ENCODE results near the gene DLGAP5.
A peak's percentile ranks its signal among the peaks of the same experiment; 100 is the strongest.

Gene DLGAP5

GRCh38 chr14:55191203-55192053, at the start of gene DLGAP5:
TSS of gene DLGAP5 (minus strand) at chr14:55191585. CDS start at chr14:55189179, 2,406 bp downstream.
- TF ChIP-seq JUND (IDR thresholded peaks at IDR 0.05; ENCODE audit: low read depth): no peak
- DNase-seq (ENCODE audit: low read depth in 1 of 2, low spot score in 1 of 2): peak; percentile 94 to 99
- in situ Hi-C loops (cut with HindIII; ENCODE audit: low pct_unique_long_range_greater_than_20kb, low sequenced_read_pairs): no loop called here

- in situ Hi-C loops (cut with HindIII; ENCODE audit: low pct_unique_long_range_greater_than_20kb, low sequenced_read_pairs): no loop called here
- no peak for DNase-seq (ENCODE audit: low read depth in 1 of 2, low spot score in 1 of 2)
Measured at GRCh38 chr14:55240526-55241178, 49.3 kb upstream of the DLGAP5 start.

GRCh38 chr14:55239320-55239719, 47.9 kb upstream of the DLGAP5 start:
- in situ Hi-C loops (cut with HindIII; ENCODE audit: low pct_unique_long_range_greater_than_20kb, low sequenced_read_pairs): no loop called here
- TF ChIP-seq JUND (IDR thresholded peaks at IDR 0.05; ENCODE audit: low read depth): no peak
- no peak for DNase-seq (ENCODE audit: low read depth in 1 of 2, low spot score in 1 of 2)

More at GRCh38 chr14:55240526-55241178, 49.3 kb upstream of the DLGAP5 start:
- no peak for TF ChIP-seq JUND (IDR thresholded peaks at IDR 0.05; ENCODE audit: low read depth)

- TF ChIP-seq JUND (IDR thresholded peaks at IDR 0.05; ENCODE audit: low read depth): no peak
- in situ Hi-C loops (cut with HindIII; ENCODE audit: low pct_unique_long_range_greater_than_20kb, low sequenced_read_pairs): no loop called here
- no peak for DNase-seq (ENCODE audit: low read depth in 1 of 2, low spot score in 1 of 2)
Measured at GRCh38 chr14:55238019-55238680, 46.8 kb upstream of the DLGAP5 start.

GRCh38 chr14:55233591-55233990, 42.2 kb upstream of the DLGAP5 start:
- DNase-seq (ENCODE audit: low read depth in 1 of 2, low spot score in 1 of 2): no peak
- in situ Hi-C loops (cut with HindIII; ENCODE audit: low pct_unique_long_range_greater_than_20kb, low sequenced_read_pairs): no loop called here
- no peak for TF ChIP-seq JUND (IDR thresholded peaks at IDR 0.05; ENCODE audit: low read depth)

GRCh38 chr14:55228261-55228660, 36.9 kb upstream of the DLGAP5 start:
- DNase-seq (ENCODE audit: low read depth in 1 of 2, low spot score in 1 of 2): no peak
- in situ Hi-C loops (cut with HindIII; ENCODE audit: low pct_unique_long_range_greater_than_20kb, low sequenced_read_pairs): no loop called here
- TF ChIP-seq JUND (IDR thresholded peaks at IDR 0.05; ENCODE audit: low read depth): no peak

GRCh38 chr14:55223364-55223763, 32.0 kb upstream of the DLGAP5 start:
- DNase-seq (ENCODE audit: low read depth in 1 of 2, low spot score in 1 of 2): no peak
- in situ Hi-C loops (cut with HindIII; ENCODE audit: low pct_unique_long_range_greater_than_20kb, low sequenced_read_pairs): no loop called here

GRCh38 chr14:55221968-55222367, 30.6 kb upstream of the DLGAP5 start:
- peak in 1 of 2 experiments; percentile 51 for DNase-seq (ENCODE audit: low read depth in 1 of 2, low spot score in 1 of 2)
- in situ Hi-C loops (cut with HindIII; ENCODE audit: low pct_unique_long_range_greater_than_20kb, low sequenced_read_pairs): no loop called here
- no peak for TF ChIP-seq JUND (IDR thresholded peaks at IDR 0.05; ENCODE audit: low read depth)

More at GRCh38 chr14:55223364-55223763, 32.0 kb upstream of the DLGAP5 start:
- no peak for TF ChIP-seq JUND (IDR thresholded peaks at IDR 0.05; ENCODE audit: low read depth)

GRCh38 chr14:55221186-55221585, 29.8 kb upstream of the DLGAP5 start:
- in situ Hi-C loops (cut with HindIII; ENCODE audit: low pct_unique_long_range_greater_than_20kb, low sequenced_read_pairs): no loop called here
- no peak for DNase-seq (ENCODE audit: low read depth in 1 of 2, low spot score in 1 of 2)
- TF ChIP-seq JUND (IDR thresholded peaks at IDR 0.05; ENCODE audit: low read depth): no peak

GRCh38 chr14:55220230-55220629, 28.8 kb upstream of the DLGAP5 start:
- TF ChIP-seq JUND (IDR thresholded peaks at IDR 0.05; ENCODE audit: low read depth): no peak
- in situ Hi-C loops (cut with HindIII; ENCODE audit: low pct_unique_long_range_greater_than_20kb, low sequenced_read_pairs): no loop called here
- no peak for DNase-seq (ENCODE audit: low read depth in 1 of 2, low spot score in 1 of 2)

GRCh38 chr14:55212634-55213033, 21.2 kb upstream of the DLGAP5 start:
- no peak for TF ChIP-seq JUND (IDR thresholded peaks at IDR 0.05; ENCODE audit: low read depth)
- no peak for DNase-seq (ENCODE audit: low read depth in 1 of 2, low spot score in 1 of 2)
- in situ Hi-C loops (cut with HindIII; ENCODE audit: low pct_unique_long_range_greater_than_20kb, low sequenced_read_pairs): no loop called here

- no peak for TF ChIP-seq JUND (IDR thresholded peaks at IDR 0.05; ENCODE audit: low read depth)
- in situ Hi-C loops (cut with HindIII; ENCODE audit: low pct_unique_long_range_greater_than_20kb, low sequenced_read_pairs): no loop called here
- DNase-seq (ENCODE audit: low read depth in 1 of 2, low spot score in 1 of 2): no peak
Measured at GRCh38 chr14:55207832-55208231, 16.4 kb upstream of the DLGAP5 start.
